Measurements from ENCODE around the gene CHIT1.

The CHIT1 gene

DNA sequence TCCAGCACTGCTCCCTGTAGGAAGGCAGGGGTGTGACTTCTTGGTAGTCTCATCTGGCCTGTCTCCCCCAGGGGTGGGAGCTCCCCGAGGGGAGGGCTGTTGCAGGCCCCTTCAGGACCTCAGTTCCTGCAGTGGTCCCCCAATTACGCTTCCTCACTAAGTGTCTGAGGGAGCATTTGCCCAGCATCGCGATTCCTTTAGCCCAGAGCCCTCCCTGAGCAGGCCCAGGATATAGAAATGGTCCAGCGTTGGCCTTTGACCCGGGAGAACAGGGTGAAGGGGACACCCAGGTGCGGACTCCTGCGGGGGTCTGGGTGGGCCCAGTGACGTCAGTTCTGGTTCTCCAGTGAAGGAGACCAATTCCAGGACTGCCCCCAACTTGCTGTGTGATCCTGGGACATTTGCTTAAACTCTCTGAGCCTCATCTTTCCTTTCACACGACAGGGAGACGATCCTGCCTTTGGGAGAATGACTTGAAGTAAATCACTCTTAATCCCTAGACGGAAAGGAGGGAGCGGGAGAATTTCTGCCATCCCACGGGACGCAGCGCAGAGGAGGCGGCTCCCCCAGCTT is 43.2 kb upstream of the CHIT1 start:
- H3K79me2 ChIP-seq (ENCODE audit: low read length), result peaks cover 29% of the 10 kb centered on the region
- TF ChIP-seq CTCF (IDR thresholded peaks at IDR 0.05; ENCODE audit: low read length), result no peak
- TF ChIP-seq EZH2 (optimal IDR thresholded peaks at IDR 0.05; ENCODE audit: low read depth, low read length), result no peak
- no peak for TF ChIP-seq EZH2phosphoT487 (IDR thresholded peaks at IDR 0.05; ENCODE audit: low read length)
- H3K27ac ChIP-seq (ENCODE audit: low read length), result peak overlapping the region; percentile 89; the same call in 1 of the 2 replicates

DNA sequence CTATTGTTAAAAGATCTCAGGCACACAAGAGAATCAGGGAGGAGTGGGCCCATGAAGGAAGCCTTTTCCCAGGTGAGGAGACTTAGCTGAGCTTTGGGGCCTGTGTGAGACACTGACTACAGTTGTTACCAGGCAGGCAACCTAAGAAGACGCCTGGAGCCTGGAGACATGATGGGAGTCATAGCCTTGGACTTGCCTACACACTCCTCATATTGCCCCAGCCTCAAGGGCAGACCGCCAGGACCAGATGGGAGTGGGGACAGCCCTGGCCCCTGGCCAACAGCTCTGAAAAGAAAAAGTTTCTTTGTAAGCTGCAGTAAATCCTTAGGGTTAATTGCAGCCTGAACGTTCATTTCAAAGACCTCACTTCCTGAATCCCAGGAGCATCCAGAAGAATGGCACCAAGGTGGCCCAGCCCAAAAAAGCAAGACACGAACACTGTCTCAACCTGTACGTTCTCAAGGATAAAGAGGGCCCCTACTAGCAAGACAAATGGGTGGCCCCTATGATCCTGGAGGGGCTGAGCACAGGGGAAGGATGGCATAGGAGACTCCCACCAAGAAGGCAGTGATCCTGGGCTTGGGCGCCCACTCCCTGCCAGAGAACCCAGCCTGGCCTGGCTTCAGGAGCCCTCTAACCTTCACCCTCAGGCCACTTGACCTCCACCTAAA is 42.6 kb upstream of the CHIT1 start:
- Histone ChIP-seq H4K20me1 (ENCODE audit: insufficient read depth, low read length) (no peaks in the 10 kb centered on the region), H2AFZ (ENCODE audit: low read length) (0 out of 2 replicates have a peak overlapping the region, but pooled peaks have one; percentile 23), H3K4me2 (ENCODE audit: low read depth, low read length) (0 out of 2 replicates have a peak overlapping the region, but pooled peaks have one; percentile 98), H3K4me3 (ENCODE audit: low read length) (0 out of 2 replicates have a peak overlapping the region, but pooled peaks have one; percentile 64), H3K9me3 (replicated peaks; ENCODE audit: insufficient read depth, low read length) (no peaks in the 10 kb centered on the region), H3K27ac (ENCODE audit: low read length) (no peak overlapping the region), H3K9ac (ENCODE audit: low read length) (no peak overlapping the region; the same call in 1 of the 2 replicates), H3K79me2 (ENCODE audit: low read length) (peaks cover 29% of the 10 kb centered on the region), H3K36me3 (replicated peaks; ENCODE audit: insufficient read depth, low read length) (no peaks in the 10 kb centered on the region), H3K4me1 (ENCODE audit: low read length) (peaks cover 65% of the 10 kb centered on the region), H3F3A (ENCODE audit: insufficient read depth, low read length) (peaks cover 22% of the 10 kb centered on the region), H3K9me2 (replicated peaks; ENCODE audit: insufficient read depth, low read length) (no peaks in the 10 kb centered on the region), H3K27me3 (replicated peaks; ENCODE audit: insufficient read depth, low read length) (no peaks in the 10 kb centered on the region)
- no peak for DNase-seq
- no peak for TF ChIP-seq EZH2phosphoT487 (IDR thresholded peaks at IDR 0.05; ENCODE audit: low read length)
- no peak for TF ChIP-seq CTCF (IDR thresholded peaks at IDR 0.05; ENCODE audit: low read length)
- TF ChIP-seq EZH2 (optimal IDR thresholded peaks at IDR 0.05; ENCODE audit: low read depth, low read length), result no peak

More for the DNA sequence above, 43.2 kb upstream of the CHIT1 start:
- Histone ChIP-seq H3K9me2 (replicated peaks; ENCODE audit: insufficient read depth, low read length) (no peaks in the 10 kb centered on the region), H3K4me2 (ENCODE audit: low read depth, low read length) (peak overlapping the region; percentile 98), H3K4me3 (ENCODE audit: low read length) (peak overlapping the region; percentile 64), H2AFZ (ENCODE audit: low read length) (peak overlapping the region; percentile 13; the same call in 1 of the 2 replicates), H3K9ac (ENCODE audit: low read length) (peak overlapping the region; percentile 84; the same call in 1 of the 2 replicates), H3K9me3 (replicated peaks; ENCODE audit: insufficient read depth, low read length) (no peaks in the 10 kb centered on the region), H3K36me3 (replicated peaks; ENCODE audit: insufficient read depth, low read length) (no peaks in the 10 kb centered on the region), H3K27me3 (replicated peaks; ENCODE audit: insufficient read depth, low read length) (no peaks in the 10 kb centered on the region), H3K4me1 (ENCODE audit: low read length) (peaks cover 69% of the 10 kb centered on the region), H3F3A (ENCODE audit: insufficient read depth, low read length) (peaks cover 21% of the 10 kb centered on the region), H4K20me1 (ENCODE audit: insufficient read depth, low read length) (no peaks in the 10 kb centered on the region)
- DNase-seq, result no peak

DNA sequence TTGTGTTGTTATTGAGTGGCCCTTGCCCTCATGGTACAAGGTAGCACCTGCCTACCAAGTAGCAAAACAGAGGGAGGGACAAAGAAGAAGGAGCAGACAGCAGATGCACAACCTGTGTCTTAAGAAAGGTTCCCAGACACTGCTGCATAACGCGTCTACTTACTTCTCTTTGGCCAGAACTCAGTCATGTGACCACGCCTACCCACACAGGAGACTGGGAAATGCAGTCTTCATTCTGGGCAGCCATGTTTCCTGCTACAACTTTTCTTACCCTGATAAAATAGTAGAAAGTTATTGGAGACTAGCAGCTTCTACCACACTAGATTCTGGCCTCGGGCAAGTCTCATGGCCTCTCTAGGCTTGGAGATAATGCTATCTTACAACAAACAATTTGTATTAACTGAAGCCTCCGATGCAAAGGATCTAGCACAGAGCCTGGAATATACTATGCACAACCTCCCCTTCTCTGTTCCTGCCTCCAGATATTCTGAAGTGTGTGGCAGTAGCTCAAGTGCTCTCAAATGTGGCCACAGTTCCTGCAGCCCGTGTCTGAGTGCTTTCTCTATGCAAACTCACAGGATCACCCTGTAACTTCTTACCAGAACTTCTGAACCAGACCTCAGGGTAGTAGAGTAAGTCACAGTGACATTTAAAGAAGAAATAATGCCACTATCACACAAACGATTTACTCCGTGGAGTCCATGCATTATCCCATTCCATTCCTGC is 41.7 kb upstream of the CHIT1 start:
- Histone ChIP-seq H3K9me3 (replicated peaks; ENCODE audit: insufficient read depth, low read length) (no peaks in the 10 kb centered on the region), H3K79me2 (ENCODE audit: low read length) (peaks cover 29% of the 10 kb centered on the region), H3K4me1 (ENCODE audit: low read length) (peaks cover 61% of the 10 kb centered on the region), H3K4me2 (ENCODE audit: low read depth, low read length) (peak overlapping the region; percentile 30), H3K4me3 (ENCODE audit: low read length) (no peak overlapping the region), H3F3A (ENCODE audit: insufficient read depth, low read length) (peaks cover 22% of the 10 kb centered on the region), H2AFZ (ENCODE audit: low read length) (peak overlapping the region; percentile 46), H3K9ac (ENCODE audit: low read length) (peak overlapping the region; percentile 0; the same call in 1 of the 2 replicates), H3K9me2 (replicated peaks; ENCODE audit: insufficient read depth, low read length) (no peaks in the 10 kb centered on the region), H4K20me1 (ENCODE audit: insufficient read depth, low read length) (no peaks in the 10 kb centered on the region), H3K36me3 (replicated peaks; ENCODE audit: insufficient read depth, low read length) (no peaks in the 10 kb centered on the region), H3K27me3 (replicated peaks; ENCODE audit: insufficient read depth, low read length) (no peaks in the 10 kb centered on the region), H3K27ac (ENCODE audit: low read length) (0 out of 2 replicates have a peak overlapping the region, but pooled peaks have one; percentile 4)
- TF ChIP-seq EZH2 (optimal IDR thresholded peaks at IDR 0.05; ENCODE audit: low read depth, low read length) (no peak), EZH2phosphoT487 (IDR thresholded peaks at IDR 0.05; ENCODE audit: low read length) (no peak), CTCF (IDR thresholded peaks at IDR 0.05; ENCODE audit: low read length) (no peak)
- peak; percentile 92 for DNase-seq

Data from MM.1S (cell line).